OCI-LY1 (cell line): ENCODE results near the gene PRELP.

Experiments used
- H2AFZ ChIP-seq: fragments of 200-600 bp; sonication (generic), shearing (Covaris generic); 2 replicates; pipeline ENCODE4 v1.6.0; 2014; ENCODE audit warnings: antibody characterized with exemption, mild to moderate bottlenecking, low read length
- H3F3A ChIP-seq: fragments of 200-600 bp; sonication (generic), shearing (Covaris generic); 2 replicates; pipeline ENCODE4 v1.6.0; 2014; ENCODE audit warnings: mild to moderate bottlenecking, antibody characterized with exemption, low read length, moderate library complexity; ENCODE audit not compliant: insufficient read depth
- H3K27ac ChIP-seq: fragments of 200-600 bp; sonication (generic); 2 replicates; pipeline ENCODE4 v1.5.1; 2014; ENCODE audit warnings: low read length, mixed run types, mild to moderate bottlenecking, low read depth; ENCODE audit not compliant: poor library complexity, severe bottlenecking
- H3K27me3 ChIP-seq: fragments of 200-600 bp; sonication (generic); 2 replicates; pipeline ENCODE4 v1.6.0; 2014; ENCODE audit warnings: antibody characterized with exemption, mild to moderate bottlenecking, low read length, moderate library complexity; ENCODE audit not compliant: insufficient read depth
- H3K36me3 ChIP-seq: fragments of 200-600 bp; sonication (generic); 2 replicates; pipeline ENCODE4 v1.6.1; 2014; ENCODE audit warnings: mild to moderate bottlenecking, antibody characterized with exemption, low read length, moderate library complexity, mixed read lengths; ENCODE audit not compliant: insufficient read depth
- H3K4me1 ChIP-seq: fragments of 200-600 bp; sonication (generic); 2 replicates; pipeline ENCODE4 v1.5.1; 2014; ENCODE audit warnings: mild to moderate bottlenecking, low read length, moderate library complexity; ENCODE audit not compliant: insufficient read depth, severe bottlenecking
- H3K4me2 ChIP-seq: fragments of 200-600 bp; sonication (generic), shearing (Covaris generic); 2 replicates; pipeline ENCODE4 v1.6.1; 2014; ENCODE audit warnings: low read length
- H3K4me3 ChIP-seq: fragments of 200-600 bp; sonication (generic); 2 replicates; pipeline ENCODE4 v1.5.1; 2014; ENCODE audit warnings: low read length, low read depth, mild to moderate bottlenecking, mixed read lengths; ENCODE audit not compliant: poor library complexity, severe bottlenecking
- H3K79me2 ChIP-seq: fragments of 200-600 bp; shearing (Covaris generic); 2 replicates; pipeline ENCODE4 v1.6.1; 2016; ENCODE audit warnings: mixed run types, low read length, mixed read lengths; ENCODE audit not compliant: insufficient read depth
- H3K9ac ChIP-seq: fragments of 200-600 bp; sonication (generic), shearing (Covaris generic); 2 replicates; pipeline ENCODE4 v1.6.1; 2014; ENCODE audit warnings: mild to moderate bottlenecking, low read length, mixed read lengths
- H3K9me2 ChIP-seq: fragments of 200-600 bp; sonication (generic), shearing (Covaris generic); 2 replicates; pipeline ENCODE4 v1.6.1; 2014; ENCODE audit warnings: low read depth, mild to moderate bottlenecking, low read length, mixed read lengths
- H3K9me3 ChIP-seq: fragments of 200-600 bp; shearing (Covaris generic); 2 replicates; pipeline ENCODE4 v1.6.1; 2014; ENCODE audit warnings: low read length, mixed read lengths
- H4K20me1 ChIP-seq: fragments of 200-600 bp; sonication (generic), shearing (Covaris generic); 2 replicates; pipeline ENCODE4 v1.6.0; 2016; ENCODE audit warnings: mild to moderate bottlenecking, low read length; ENCODE audit not compliant: insufficient read depth
- EZH2 ChIP-seq: fragments of 200-600 bp; sonication (generic), shearing (Covaris generic); IDR thresholded peaks from 2 replicates; pipeline ENCODE4 v1.8.0; 2017; ENCODE audit warnings: borderline replicate concordance, mixed run types, mild to moderate bottlenecking, antibody characterized with exemption, low read length, moderate library complexity, mixed read lengths
- TF ChIP-seq, protein P1 (sequence below): fragments of 200-600 bp; sonication (generic), shearing (Covaris generic); IDR thresholded peaks from 2 replicates; pipeline ENCODE4 v1.5.1; 2017; ENCODE audit warnings: mild to moderate bottlenecking, antibody characterized with exemption, low read length, moderate library complexity, mixed read lengths

Gene PRELP

DNA sequence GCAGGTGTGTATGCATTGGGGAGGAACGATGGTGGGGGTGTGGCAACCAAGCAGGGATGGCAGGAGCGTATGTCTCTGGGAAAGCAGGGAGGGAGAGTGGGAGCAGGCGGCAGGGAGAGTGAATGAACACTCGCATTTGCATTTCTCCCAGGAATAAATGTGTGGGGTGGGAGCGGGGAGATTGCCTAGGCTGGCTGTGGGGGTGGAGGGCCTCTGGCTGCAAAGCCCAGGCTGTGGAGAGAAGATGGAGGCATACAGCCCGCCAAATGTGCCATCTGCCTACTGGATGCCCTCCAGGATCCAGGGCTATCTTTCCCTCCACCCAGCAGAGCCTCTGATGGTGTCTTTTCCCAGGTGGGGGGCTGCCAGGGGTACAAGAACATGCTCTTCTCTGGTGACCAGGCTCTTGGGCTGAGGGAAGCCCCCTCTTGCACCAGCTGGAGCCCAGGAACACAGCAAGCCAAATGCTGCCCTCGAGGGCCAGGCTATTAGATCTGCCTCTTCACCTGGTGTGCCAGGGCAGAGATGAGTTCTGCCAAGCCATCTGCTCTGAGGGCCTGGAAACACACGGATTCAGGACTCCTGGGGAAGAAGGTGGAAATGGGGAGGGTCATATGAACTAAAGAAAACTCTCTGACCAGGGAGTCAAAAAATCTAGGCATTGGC is 16.6 kb downstream of the PRELP start:
- Histone ChIP-seq H3K79me2 (no peaks in the 10 kb centered on the region), H3F3A (no peaks in the 10 kb centered on the region), H3K27me3 (peaks cover 4% of the 10 kb centered on the region; the same call in 1 of the 2 replicates), H3K36me3 (no peaks in the 10 kb centered on the region; the same call in 1 of the 2 replicates), H3K9me2 (no peaks in the 10 kb centered on the region), H3K4me3 (no peak overlapping the region), H3K9me3 (no peaks in the 10 kb centered on the region), H3K27ac (no peak overlapping the region), H2AFZ (no peak overlapping the region), H4K20me1 (no peaks in the 10 kb centered on the region), H3K4me1 (peaks cover 26% of the 10 kb centered on the region), H3K4me2 (no peak overlapping the region), H3K9ac (no peak overlapping the region)
- TF ChIP-seq EZH2 = no peak
- TF ChIP-seq, protein P1, sequence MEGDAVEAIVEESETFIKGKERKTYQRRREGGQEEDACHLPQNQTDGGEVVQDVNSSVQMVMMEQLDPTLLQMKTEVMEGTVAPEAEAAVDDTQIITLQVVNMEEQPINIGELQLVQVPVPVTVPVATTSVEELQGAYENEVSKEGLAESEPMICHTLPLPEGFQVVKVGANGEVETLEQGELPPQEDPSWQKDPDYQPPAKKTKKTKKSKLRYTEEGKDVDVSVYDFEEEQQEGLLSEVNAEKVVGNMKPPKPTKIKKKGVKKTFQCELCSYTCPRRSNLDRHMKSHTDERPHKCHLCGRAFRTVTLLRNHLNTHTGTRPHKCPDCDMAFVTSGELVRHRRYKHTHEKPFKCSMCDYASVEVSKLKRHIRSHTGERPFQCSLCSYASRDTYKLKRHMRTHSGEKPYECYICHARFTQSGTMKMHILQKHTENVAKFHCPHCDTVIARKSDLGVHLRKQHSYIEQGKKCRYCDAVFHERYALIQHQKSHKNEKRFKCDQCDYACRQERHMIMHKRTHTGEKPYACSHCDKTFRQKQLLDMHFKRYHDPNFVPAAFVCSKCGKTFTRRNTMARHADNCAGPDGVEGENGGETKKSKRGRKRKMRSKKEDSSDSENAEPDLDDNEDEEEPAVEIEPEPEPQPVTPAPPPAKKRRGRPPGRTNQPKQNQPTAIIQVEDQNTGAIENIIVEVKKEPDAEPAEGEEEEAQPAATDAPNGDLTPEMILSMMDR = no peak

DNA sequence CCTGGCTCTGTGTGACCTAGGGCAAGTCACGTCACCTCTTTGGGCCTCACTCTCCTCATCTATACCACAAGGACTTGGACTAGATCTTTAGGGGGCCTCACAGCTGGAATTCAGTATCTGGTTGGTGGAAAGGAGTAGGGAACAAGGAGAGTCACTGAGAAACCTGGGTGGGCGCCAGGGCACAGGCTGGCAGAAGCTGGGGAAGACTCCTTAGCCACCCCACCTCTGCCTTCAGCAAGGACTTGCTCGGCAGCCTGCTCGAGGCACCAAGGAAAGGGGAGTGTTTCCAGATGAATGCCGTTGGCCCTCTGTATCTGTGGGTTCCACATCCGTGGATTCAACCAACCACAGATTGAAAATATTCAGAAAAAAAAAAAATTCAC is 17.1 kb downstream of the PRELP start:
- no peaks in the 10 kb centered on the region for H4K20me1 ChIP-seq
- no peaks in the 10 kb centered on the region; the same call in 1 of the 2 replicates for H3K36me3 ChIP-seq
- H3K27ac ChIP-seq = no peak overlapping the region
- H3K4me2 ChIP-seq = no peak overlapping the region
- TF ChIP-seq EZH2 = no peak
- TF ChIP-seq, protein P1 = no peak
- peaks cover 4% of the 10 kb centered on the region; the same call in 1 of the 2 replicates for H3K27me3 ChIP-seq
- H3K4me3 ChIP-seq = no peak overlapping the region
- H3K9me3 ChIP-seq = no peaks in the 10 kb centered on the region
- H2AFZ ChIP-seq = no peak overlapping the region
- no peak overlapping the region for H3K9ac ChIP-seq
- no peaks in the 10 kb centered on the region for H3K9me2 ChIP-seq
- H3K4me1 ChIP-seq = peaks cover 21% of the 10 kb centered on the region
- H3F3A ChIP-seq = no peaks in the 10 kb centered on the region
- H3K79me2 ChIP-seq = no peaks in the 10 kb centered on the region

DNA sequence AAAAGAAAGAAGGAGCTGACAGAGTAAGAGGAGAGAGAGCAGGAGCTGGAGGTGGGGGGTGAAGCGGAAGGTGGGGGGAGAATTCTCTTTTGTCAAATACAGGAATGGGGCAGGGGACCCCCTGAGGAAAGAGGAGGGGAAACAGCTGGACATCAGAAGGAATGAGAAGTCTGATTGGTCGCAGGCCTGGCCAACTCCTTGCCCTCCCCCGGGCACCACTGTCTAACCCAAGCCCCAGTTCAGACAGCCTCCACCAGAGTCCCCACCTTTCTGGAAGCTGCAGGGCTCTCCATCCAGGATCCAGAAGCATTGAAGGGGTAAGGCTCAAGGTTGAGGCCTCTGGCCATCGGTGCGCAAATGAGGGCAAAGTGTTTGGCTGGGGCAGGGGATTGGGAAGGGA is 18.3 kb downstream of the PRELP start, which contains the start of gene OPTC:
Gene OPTC, plus strand, starts transcription at position 253 of the 400 bp plus-strand sequence. CDS start 1,853 bp downstream, outside the sequence.
- TF ChIP-seq, protein P1 = no peak
- TF ChIP-seq EZH2 = no peak
- Histone ChIP-seq H3K9ac (no peak within 1 kb of the TSS), H3K4me1 (peaks cover 11% of the 10 kb centered on the region), H3K9me2 (no peaks in the 10 kb centered on the region), H3K9me3 (no peaks in the 10 kb centered on the region), H4K20me1 (no peaks in the 10 kb centered on the region), H3K36me3 (no peaks in the 10 kb centered on the region; the same call in 1 of the 2 replicates), H3K4me3 (no peak within 1 kb of the TSS), H3K4me2 (no peak within 1 kb of the TSS), H3K79me2 (no peaks in the 10 kb centered on the region), H3F3A (no peaks in the 10 kb centered on the region), H3K27me3 (peaks cover 4% of the 10 kb centered on the region; the same call in 1 of the 2 replicates), H3K27ac (no peak within 1 kb of the TSS), H2AFZ (no peak within 1 kb of the TSS)
